Measurements from ENCODE around the gene DRP2.
"Not testable (repeated sequence)": the region's sequence is repeated elsewhere in the genome, so short reads cannot be mapped to it uniquely, and the experiment has no call there.

The DRP2 gene

DNA sequence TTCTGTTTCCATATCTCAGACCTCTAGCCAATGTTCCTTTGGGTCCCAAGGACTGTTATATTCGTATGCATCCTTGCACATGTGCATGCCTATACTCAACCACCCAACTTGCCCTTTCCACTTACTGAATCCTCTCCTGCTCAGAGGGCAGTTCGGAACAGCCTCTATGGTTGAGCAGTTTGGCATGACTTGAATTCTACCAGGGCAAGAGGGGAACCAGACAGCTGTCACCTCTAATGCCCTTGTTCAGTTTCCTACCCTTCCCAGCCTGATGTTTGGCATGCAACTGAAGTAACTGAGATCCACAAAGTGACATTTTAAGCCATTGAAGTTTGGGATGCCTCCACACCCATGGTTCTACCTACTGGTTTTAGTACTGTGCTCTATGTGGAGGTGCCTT, 17.5 kb downstream of the DRP2 start:
- no peak for DNase-seq

- no peak for DNase-seq
These were observed 21.9 kb downstream of the DRP2 start for GRCh38 chrX:101241531-101241930.

DNA sequence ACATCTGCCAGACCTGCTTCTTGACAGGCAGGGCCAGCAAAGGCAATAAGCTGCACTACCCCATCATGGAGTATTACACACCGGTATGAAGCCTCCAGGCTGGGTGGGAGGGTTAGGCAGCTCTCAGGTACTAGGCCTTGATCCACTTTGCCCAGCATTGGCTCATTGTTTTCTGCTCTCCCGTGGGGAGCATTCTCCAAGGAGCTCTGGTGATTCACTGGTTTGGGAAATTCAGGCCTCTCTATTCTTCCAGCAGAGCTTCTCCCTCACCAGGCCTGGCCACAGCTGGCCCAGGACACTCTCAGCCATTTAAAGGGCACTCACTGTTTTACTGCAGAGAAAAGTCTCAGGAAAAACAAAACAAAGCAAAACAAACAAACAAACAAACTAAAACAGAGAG, 33.0 kb downstream of the DRP2 start:
- no peak for DNase-seq

- DNase-seq = no peak
These were observed 38.1 kb downstream of the DRP2 start for GRCh38 chrX:101257448-101258258.

GRCh38 chrX:101258259-101258581, 38.6 kb downstream of the DRP2 start:
- DNase-seq = no peak

- DNase-seq = no peak
These were observed 40.8 kb downstream of the DRP2 start for GRCh38 chrX:101260435-101260834.

GRCh38 chrX:101262590-101262989, 43.0 kb downstream of the DRP2 start:
- no peak for DNase-seq

DNA sequence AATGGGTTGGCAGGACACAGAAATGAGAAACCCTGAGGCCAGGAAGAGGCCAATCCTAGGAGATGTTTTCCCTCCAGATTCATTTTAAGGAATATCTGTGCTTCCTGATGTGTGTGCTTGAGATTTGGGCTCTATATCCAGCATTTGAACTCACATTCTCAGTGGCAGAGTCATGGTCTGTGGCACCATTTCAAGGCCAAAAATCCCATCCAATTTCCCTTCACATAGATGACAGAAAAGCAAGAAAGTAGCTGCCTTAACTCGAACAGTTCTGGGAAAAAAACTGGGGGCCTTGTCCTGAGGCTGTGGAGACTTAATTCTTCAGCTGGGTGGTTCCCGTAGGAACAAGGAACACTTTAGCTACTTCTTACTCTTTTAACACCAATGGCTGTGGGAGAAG, 44.2 kb downstream of the DRP2 start:
- no peak for DNase-seq

GRCh38 chrX:101265869-101266428, 46.4 kb downstream of the DRP2 start:
- peak; percentile 2 for DNase-seq

DNA sequence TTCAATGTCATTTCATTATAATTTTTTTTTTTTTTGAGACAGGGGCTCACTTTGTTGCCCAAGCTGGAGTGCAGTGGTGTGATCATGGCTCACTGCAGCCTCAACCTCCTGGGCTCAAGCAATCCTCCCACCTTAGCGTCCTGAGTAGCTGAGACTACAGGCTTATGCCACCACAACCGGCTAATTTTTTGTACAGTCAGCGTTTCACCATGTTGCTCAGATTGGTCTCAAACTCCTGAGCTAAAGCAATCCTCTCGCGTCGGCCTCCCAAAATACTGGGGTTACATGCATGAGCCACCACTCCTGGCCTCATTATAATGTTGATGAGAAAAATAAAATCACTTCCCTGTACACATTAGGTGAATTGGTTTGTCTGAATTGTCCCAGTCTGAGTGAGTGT, 54.6 kb downstream of the DRP2 start:
- no peak for DNase-seq

DNA sequence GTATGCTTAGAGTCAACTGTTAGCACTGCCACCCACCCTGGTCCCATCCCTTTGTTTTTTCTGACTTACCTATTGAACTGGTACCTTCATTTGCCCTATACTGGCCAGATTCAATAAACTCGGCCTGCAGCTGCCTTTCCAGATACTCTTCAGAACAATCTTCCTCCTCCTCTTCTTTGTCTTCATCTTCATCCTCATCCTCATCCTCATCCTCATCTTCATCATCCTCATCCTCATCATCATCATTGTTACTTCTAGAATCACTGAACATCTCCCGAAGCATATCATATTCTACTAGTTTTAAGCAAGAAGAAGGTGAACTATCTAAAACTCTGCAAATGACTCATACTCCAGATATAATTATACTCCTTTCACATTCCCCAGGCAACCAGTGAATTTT, 56.7 kb downstream of the DRP2 start:
- no peak for DNase-seq

- DNase-seq = no peak
These were observed 67.8 kb downstream of the DRP2 start for GRCh38 chrX:101287402-101287801.

- no peak for DNase-seq
These were observed 71.5 kb downstream of the DRP2 start, which contains the start of gene TAF7L for GRCh38 chrX:101290957-101291603. Gene TAF7L, minus strand, starts transcription at chrX:101291334. Its CDS starts 3,791 bp downstream, at chrX:101287543.

- DNase-seq = not testable (repeated sequence)
These were observed 76.0 kb downstream of the DRP2 start for GRCh38 chrX:101295603-101296002.

GRCh38 chrX:101303790-101304189, 84.2 kb downstream of the DRP2 start:
- no peak for DNase-seq

All from T1000 (cell line).